Inflammatory macrophage treated with lipopolysaccharide for 1 hour (primary cell): ENCODE measurements around the gene CFTR.
"Not testable (repeated sequence)": the region's sequence is repeated elsewhere in the genome, so short reads cannot be mapped to it uniquely, and the experiment has no call there.

Experiments
- DNase-seq, 2 donors: peaks; one replicate each; pipeline ENCODE4 v3.0.0-alpha.2; 2020 to 2022

The CFTR gene

DNA sequence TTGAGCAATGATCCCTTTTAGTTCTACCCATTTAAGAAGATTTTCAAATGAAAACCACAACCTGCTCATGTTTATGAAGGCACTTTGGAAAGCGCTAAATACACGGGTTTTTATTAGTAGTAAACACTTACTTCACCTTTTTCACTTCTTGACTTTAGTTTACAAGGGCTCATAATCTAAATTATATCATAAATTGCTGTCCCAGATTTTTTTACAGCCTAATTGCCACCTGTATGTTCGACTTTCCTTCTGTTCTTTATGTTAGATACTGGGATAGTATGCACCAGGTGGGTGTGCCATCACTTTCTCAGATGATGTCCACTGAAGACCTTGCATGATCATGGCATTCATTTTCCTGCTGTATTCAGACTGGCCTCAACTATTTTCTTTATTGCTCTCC is 22.5 kb downstream of the CFTR start:
- no peak for DNase-seq

DNA sequence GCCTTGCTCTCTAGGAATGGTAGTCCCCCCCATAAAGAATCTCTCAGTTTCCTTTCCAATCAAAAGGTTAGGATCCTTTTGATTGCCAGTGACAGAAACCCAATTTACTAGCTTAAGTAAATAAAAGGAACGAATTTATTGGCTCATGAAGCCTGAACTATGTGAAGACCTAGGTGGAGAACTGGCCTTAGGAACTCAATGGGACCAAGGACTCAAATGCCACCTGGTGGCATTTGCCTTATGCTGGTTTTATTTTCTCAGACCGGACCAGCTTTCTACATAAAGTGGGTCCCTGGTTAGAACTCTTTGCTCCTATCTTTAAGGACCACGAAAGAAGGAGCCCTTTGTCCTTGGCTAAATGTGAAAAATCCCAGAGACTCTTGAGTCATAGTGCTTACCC is 25.4 kb downstream of the CFTR start:
- no peak for DNase-seq

DNA sequence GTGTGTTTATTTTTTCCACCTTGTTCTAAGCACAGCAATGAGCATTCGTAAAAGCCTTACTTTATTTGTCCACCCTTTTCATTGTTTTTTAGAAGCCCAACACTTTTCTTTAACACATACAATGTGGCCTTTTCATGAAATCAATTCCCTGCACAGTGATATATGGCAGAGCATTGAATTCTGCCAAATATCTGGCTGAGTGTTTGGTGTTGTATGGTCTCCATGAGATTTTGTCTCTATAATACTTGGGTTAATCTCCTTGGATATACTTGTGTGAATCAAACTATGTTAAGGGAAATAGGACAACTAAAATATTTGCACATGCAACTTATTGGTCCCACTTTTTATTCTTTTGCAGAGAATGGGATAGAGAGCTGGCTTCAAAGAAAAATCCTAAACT is 28.9 kb downstream of the CFTR start:
- DNase-seq, result no peak

DNA sequence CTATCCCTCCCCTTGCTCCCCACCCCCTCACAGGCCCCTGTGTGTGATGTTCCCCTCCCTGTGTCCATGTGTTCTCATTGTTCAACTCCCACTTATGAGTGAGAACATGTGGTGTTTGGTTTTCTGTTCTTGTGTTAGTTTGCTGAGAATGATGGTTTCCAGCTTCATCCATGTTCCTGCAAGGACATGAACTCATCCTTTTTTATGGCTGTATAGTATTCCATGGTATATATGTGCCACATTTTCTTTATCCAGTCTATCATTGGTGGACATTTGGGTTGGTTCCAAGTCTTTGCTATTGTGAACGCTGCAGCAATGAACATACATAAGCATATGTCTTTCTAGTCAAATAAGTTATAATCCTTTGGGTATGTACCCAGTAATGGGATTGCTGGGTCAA is 37.4 kb downstream of the CFTR start:
- not testable (repeated sequence) for DNase-seq

DNA sequence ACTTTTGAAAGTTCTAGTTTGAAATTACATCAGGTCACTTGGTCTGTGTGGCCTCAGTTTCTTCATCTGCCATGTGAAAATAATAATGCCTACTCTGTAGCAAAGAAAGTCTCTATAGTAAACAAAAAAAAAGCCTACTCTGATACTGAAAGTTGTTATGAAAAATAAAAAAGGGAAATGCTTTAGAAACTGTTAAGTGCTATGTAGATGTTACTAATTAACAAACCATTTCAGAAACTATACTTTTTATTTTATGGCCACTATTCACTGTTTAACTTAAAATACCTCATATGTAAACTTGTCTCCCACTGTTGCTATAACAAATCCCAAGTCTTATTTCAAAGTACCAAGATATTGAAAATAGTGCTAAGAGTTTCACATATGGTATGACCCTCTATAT is 50.6 kb downstream of the CFTR start:
- no peak for DNase-seq

DNA sequence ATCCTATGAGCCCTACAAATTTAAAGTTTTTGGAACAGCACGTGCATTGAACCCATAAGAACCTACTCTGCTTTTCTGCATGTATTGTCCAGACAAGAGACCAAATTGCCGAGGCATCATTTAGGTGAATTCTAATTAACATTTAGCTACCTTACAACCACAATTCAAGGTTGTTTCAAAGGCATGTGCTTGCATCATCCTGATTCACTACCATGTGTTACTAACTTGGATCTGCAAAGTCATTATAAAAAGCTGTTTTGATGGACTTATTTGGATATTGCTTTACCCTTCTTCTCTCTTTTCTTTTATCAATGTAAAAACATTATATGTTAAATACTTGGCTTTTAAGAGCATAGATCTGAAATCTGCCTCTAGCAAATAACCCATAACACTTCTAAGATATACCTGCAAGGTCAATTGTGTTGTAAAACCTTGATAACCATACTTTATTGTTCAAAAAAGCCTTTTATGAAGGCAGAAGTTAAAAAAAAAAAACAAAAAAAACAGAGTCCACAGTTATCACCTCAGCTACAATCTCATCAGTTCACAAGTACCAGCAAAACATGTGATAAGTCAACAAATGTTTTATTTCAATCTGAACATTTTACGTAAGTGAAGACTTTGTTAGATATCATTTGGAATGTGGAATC is 51.9 kb downstream of the CFTR start:
- no peak for DNase-seq

DNA sequence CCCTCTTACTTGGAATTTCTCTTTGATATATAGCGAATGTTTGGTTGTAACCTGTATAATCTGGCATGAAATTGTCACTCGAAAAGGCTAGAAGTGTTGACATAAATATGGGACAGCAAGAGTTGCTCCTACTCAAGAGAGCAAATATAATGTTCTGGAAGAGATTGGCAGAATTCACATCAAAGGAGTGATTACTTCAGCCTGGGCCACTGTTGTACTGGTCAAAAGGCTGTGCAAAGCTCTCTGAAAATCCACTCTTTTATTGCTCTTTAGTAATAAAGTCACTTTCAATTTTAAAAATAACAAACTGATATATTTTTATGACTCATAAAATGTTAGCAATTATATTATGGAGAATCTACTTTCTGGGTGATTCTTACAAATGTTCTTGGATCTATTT is 58.2 kb downstream of the CFTR start:
- no peak for DNase-seq

DNA sequence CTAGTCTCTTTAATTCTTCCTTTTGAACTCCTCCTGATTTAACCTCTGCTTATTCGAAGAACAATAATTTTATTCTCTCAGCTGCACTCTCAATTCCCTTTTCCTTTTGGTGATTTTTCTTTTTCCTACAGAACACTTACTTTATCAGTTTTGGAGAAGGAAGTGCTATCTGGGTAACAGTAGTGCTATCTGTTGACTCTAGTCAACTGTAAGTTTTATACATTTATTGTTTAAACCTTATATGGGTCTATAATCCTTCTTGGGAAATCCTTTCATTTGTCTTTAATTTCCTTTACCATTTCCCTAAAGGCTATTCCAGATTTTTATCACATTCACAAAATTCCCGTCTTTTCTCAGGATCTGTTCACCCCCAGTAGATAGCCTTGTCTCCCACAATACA is 64.2 kb downstream of the CFTR start:
- DNase-seq, result no peak

DNA sequence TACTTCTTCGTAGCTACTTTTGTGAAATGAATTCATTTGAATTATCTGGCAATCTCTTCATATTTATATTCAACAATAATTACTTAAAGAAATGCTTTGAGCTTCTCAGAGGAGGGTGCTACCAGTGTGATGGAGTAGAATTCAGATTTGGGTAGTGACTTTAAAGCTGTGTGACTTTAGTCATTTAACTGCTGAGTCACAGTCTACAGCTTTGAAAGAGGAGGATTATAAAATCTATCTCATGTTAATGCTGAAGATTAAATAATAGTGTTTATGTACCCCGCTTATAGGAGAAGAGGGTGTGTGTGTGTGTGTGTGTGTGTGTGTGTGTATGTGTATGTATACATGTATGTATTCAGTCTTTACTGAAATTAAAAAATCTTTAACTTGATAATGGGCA is 68.2 kb downstream of the CFTR start:
- DNase-seq, result no peak

DNA sequence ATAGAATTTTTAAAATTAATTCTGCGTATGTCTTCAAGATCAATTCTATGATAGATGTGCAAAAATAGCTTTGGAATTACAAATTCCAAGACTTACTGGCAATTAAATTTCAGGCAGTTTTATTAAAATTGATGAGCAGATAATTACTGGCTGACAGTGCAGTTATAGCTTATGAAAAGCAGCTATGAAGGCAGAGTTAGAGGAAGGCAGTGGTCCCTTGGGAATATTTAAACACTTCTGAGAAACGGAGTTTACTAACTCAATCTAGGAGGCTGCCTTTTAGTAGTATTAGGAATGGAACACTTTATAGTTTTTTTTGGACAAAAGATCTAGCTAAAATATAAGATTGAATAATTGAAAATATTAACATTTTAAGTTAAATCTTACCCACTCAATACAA is 70.8 kb downstream of the CFTR start:
- DNase-seq, result no peak

DNA sequence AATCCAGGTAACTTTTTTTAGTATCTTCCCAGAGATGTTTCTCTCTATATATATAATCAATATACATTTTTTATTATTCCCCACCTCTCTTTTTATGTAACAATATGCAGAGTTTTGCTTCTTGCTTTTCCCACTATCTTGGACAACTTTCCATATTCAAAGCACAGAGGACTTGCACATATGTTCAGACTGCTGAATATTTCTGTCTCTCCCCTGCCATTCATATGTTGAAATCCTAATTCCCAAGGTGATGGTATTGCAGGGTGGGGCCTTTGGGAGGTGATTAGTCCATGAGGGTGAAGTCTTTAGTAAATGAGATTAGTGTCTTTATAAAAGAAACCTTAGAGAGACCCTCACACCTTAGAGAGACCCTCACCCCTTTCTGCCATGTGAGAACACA is 72.8 kb downstream of the CFTR start:
- no peak for DNase-seq

DNA sequence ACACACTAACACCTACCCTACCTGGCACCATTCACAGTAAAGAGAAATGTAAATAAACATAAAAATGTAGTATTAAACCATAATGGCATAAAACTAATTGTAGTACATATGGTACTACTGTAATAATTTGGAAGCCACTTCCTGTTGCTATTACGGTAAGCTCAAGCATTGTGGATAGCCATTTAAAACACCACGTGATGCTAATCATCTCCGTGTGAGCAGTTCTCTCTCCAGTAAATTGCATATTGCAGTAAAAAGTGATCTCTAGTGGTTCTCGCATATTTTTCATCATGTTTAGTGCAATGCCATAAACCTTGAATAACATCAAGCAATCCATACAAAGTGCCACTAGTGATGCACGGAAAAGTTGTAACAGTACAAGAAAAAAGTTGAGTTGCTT is 75.4 kb downstream of the CFTR start:
- DNase-seq, result no peak

DNA sequence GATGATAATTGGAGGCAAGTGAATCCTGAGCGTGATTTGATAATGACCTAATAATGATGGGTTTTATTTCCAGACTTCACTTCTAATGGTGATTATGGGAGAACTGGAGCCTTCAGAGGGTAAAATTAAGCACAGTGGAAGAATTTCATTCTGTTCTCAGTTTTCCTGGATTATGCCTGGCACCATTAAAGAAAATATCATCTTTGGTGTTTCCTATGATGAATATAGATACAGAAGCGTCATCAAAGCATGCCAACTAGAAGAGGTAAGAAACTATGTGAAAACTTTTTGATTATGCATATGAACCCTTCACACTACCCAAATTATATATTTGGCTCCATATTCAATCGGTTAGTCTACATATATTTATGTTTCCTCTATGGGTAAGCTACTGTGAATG is 79.6 kb downstream of the CFTR start:
- no peak for DNase-seq

DNA sequence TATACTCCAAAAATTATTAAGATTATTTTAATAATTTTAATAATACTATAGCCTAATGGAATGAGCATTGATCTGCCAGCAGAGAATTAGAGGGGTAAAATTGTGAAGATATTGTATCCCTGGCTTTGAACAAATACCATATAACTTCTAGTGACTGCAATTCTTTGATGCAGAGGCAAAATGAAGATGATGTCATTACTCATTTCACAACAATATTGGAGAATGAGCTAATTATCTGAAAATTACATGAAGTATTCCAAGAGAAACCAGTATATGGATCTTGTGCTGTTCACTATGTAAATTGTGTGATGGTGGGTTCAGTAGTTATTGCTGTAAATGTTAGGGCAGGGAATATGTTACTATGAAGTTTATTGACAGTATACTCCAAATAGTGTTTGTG is 80.2 kb downstream of the CFTR start:
- no peak for DNase-seq

DNA sequence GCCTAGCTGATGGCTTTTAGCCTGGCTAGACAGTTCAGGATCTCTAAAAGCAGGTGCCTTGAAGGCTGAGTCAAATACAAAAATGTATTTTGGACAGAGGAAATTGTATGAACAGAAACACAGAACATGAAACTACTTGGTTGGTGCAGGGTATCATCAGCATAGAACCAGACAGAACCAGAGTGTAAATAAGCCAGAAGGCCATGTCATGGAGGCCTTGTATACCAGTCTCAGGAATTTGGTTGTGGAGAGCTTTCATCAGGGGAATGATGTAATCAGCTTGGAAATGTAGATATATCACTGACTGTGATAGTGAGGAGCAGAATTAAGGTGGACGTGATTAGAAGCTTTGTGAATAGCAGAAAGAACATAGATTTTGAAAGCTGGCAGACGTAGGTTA is 82.9 kb downstream of the CFTR start:
- DNase-seq, result no peak

DNA sequence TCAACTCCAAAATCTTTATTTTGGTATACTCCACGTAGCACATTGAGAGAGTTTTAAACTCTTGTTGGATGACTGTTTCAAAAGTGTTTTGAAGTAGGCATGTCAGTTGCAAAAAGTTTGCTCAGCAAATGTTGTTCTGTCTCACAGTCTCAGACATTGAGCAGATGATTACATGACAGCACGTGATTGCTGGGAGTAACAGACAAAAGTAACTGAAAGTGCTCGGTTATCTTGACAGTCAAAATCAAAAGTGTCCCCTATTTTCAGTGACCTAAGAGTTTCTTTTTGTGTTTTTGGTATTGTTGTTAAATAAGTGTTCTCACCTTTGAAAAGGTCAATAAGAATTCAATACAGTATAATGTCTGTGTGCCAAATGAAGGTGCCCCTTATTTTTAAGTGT is 84.3 kb downstream of the CFTR start:
- DNase-seq, result no peak

DNA sequence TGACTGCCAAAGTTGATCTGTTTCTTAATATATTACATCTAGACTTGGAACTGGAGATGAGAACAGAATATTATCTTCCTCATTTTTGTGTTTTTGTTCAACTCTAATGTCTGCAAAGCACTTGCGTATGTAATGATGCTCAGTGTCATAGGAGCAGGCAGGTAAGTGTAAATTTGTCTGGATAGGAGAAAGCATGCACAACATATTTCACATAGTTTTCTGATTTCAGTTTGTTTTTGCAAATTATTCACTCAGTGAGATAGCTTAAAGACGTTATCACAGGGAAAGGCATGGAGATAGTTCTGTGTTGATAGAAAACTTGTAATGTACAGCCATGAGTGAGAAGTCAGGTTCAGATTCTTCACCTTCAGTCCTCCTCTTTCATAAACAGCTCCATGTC is 84.8 kb downstream of the CFTR start:
- DNase-seq, result no peak

DNA sequence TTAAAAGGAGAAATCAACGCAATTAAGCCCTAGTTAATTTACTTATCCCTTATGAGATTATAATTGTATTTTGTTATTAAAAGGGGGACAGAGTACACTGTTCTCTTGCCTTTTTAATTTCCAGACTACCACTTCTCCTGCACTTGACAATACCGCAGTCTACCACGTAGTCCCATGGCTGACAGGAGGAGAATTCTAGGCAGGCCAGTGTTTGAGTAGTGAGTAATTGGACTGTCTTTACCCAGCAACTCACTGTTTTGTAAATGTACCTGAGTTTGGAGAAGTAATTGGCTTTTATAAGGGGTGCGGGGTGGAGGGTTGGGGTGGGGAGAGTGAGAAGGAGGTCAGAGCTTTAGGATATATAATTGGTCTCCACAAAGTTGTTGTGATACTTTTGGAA is 85.4 kb downstream of the CFTR start:
- DNase-seq, result no peak

DNA sequence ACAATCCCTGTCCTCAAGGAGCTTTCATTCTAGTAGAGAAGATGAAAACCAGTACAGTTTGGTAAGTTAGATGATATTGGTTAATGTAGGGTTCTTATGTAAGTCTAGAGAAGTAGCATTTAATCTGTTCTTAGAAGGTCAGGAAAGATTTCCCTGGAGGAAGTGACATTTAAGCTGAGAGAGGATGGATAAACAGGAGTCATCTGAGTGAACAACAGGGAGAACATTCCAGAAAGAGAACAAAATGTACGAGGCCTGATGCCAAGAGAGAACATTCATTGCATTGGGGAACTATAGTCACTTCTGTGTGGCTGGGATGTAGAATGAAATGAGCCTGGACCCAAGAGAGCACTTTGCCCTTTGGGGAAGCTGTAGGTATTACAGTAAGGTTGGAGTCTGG is 88.0 kb downstream of the CFTR start:
- DNase-seq, result no peak

DNA sequence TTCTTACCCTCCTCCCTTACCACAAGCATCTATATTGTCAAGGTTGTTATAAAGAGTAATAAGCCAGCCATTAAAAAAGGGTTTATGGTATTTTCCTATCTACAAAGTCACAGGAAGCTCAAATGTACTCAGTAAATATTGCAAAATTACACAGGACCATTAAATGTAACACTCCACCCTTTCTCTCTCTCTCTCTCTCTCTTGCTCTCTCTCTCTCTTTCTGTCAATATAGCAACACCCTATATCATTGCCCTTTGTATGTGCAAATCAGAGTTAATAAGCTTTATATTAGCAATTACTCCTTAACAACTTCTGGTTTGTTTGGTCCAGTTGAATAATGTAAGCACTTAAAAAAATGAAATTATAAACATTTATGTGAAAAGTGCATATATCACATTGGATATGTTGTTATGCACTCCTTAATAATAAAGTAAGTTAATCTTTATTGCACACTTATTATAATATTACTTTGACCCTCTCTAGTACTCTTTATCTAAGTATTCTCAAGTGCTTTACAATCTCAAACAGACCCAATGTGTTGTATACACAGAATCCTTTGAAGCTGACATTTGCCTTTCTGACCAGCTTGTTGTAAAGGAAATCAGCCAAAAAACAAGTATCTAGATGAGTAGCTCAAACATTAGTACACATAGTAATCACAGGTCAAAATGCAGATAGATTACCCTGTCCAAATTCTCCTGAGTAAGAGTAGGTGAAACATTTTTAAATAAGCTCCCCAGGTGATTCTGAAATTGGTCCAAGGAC is 93.2 kb downstream of the CFTR start:
- DNase-seq, result no peak

DNA sequence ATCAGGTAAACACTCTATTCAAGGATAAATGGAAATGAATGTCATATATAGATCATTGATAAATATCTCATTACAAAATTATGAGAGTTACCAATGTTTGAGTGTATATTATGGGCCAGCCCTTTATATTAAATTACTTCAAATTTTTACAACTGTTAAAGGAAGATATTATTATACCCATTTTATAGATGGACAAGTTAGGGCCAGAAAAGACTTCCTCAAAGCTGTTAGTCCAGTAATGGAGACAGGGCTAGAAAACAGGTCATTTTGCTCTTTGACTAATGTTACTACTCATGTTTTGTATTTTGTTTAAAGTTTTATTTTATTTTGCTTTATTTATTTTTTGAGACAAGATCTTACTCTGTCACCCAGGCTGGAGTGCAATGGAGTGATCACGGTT is 101.6 kb downstream of the CFTR start:
- no peak for DNase-seq

DNA sequence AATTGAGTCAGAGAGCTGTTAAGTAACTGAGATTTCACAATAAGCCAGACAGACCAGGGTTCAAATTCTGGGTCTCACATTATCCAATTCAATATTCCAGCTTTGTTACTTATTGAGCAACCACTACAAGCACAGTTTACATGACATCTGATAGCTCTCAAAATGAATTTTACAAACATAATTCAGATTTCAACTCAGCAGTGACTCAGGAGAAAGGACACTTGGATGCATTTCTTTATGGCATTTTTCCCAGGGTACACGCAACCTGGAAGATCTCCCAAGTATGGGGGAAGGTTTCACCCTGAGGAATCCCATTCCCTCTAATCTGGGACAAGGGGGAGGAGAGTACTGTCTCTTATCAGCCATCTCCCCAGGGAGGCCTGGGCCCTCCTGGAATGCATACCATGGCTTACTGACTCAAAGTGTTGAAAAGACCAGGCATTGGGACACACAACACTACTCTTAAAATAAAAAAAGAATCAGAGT is 102.4 kb downstream of the CFTR start:
- DNase-seq, result no peak

DNA sequence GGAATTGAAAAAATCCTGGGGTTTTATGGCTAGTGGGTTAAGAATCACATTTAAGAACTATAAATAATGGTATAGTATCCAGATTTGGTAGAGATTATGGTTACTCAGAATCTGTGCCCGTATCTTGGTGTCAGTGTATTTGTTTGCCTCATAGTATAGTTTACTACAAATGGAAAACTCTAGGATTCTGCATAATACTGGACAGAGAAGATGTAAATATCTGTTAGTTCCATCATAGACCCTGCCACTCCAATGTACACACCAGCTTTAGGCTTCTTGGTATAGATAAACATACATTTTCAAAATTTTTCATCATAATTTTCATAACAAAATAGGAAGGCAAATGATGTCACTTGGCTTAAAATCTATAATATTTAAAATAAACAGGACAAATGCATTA is 108.1 kb downstream of the CFTR start:
- no peak for DNase-seq

DNA sequence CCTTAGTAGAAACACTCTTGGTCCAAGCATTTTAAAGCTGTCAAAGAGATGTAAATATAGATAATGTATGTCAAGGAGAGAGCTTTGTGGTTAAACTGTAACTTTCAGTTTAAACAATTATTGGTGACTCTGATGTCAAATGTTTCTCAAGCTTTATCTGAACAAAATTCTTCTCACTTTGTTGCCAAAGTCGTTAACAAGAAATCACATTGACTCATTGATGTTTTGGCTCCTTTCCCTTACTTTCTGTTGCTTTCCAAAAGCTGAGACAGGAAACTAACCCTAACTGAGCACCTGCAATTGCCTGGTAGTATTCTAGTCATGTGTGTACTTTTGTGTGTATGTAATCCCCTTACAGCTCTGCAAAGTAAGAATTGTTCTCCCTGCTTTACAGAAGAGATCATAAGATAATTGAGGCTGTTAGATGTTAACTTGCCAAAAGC is 108.5 kb downstream of the CFTR start:
- DNase-seq, result no peak

DNA sequence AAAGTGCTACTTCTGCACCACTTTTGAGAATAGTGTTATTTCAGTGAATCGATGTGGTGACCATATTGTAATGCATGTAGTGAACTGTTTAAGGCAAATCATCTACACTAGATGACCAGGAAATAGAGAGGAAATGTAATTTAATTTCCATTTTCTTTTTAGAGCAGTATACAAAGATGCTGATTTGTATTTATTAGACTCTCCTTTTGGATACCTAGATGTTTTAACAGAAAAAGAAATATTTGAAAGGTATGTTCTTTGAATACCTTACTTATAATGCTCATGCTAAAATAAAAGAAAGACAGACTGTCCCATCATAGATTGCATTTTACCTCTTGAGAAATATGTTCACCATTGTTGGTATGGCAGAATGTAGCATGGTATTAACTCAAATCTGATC is 110.4 kb downstream of the CFTR start:
- DNase-seq, result no peak
